ENCODE data around the gene KMO. TPM values are rescaled to one million over a fixed set of nuclear protein-coding genes. Genes with fewer than 3 reads are reported as not detected.

The KMO gene
- total and polyA plus RNA-seq, 2 of the 13 experiments (the other 11 are each of a cell fraction or from before 2014, with no cell fraction given), result 0.01 TPM; not detected in 1

GRCh38 chr1:241521718-241522117 lies 10.5 kb upstream of the KMO start (continued):
- TF ChIP-seq TFDP2 (CRISPR knock-in tag; IDR thresholded peaks at IDR 0.05) (no peak), ZNF142 (CRISPR knock-in tag; IDR thresholded peaks at IDR 0.05) (no peak), ATF4 (CRISPR knock-in tag; IDR thresholded peaks at IDR 0.05) (no peak)

GRCh38 chr1:241525026-241525425 lies 7.2 kb upstream of the KMO start:
- H3K4me2 ChIP-seq (ENCODE audit: low read depth, low read length), result no peak overlapping the region
- WGBS (ENCODE audit: low lambda C conversion rate), result under 1% methylated on average over 3 of the region's 3 CpGs
- no peak overlapping the region for H3K4me3 ChIP-seq (replicated peaks in 1 of 3; ENCODE audit: insufficient read depth in 1 of 3, low read depth in 2 of 3, low read length in 3 of 3)
- BruUV-seq (replicated peaks), result no TSS peak
- ATAC-seq (no peak), FAIRE-seq (no peak), DNase-seq (ENCODE audit: low spot score) (no peak)
- H3K9me3 ChIP-seq (ENCODE audit: low read length), result no peaks in the 10 kb centered on the region
- CTCF ChIA-PET (ENCODE audit: low intra/inter-chr PET ratio, low total read pairs), result no interaction called here
- no peaks in the 10 kb centered on the region for H3K79me2 ChIP-seq (ENCODE audit: insufficient read depth, low read length)
- H3K36me3 ChIP-seq (replicated peaks in 1 of 2; ENCODE audit: control insufficient read depth in 1 of 2, insufficient read depth in 2 of 2, low read length in 2 of 2), result no peaks in the 10 kb centered on the region
- intact Hi-C loops (cut with micrococcal nuclease; ENCODE audit: unreplicated experiment), result no loop called here
- peaks cover 9% of the 10 kb centered on the region for H3K4me1 ChIP-seq (ENCODE audit: insufficient read depth, low read length)
- no peak overlapping the region for H3K9ac ChIP-seq (ENCODE audit: insufficient read depth, low read depth, low read length)
- no peaks in the 10 kb centered on the region for H3K27me3 ChIP-seq (ENCODE audit: control insufficient read depth in 1 of 2, insufficient read depth in 2 of 2, low read length in 2 of 2)
- H3K27ac ChIP-seq (ENCODE audit: extremely low read length, insufficient read depth, low read length), result no peak overlapping the region
- POLR2A ChIA-PET, result no interaction called here
- H4K20me1 ChIP-seq (ENCODE audit: insufficient read depth, low read length), result no peaks in the 10 kb centered on the region
- H2AFZ ChIP-seq (ENCODE audit: low read length), result no peak overlapping the region
- in situ Hi-C loops (cut with HindIII; ENCODE audit: extremely low pct_ligation_motif_present, low pct_unique_long_range_greater_than_20kb), result loop anchor here (10.0 to 25.0 kb wide), 2 partner anchors 110 to 462 kb away; partner anchors contain the start of gene MAP1LC3C
- TF ChIP-seq POLR2G (IDR thresholded peaks at IDR 0.05; ENCODE audit: low read depth, low read length) (no peak), GFI1 (CRISPR knock-in tag; IDR thresholded peaks at IDR 0.05; ENCODE audit: borderline replicate concordance) (no peak), NFYB (CRISPR knock-in tag; IDR thresholded peaks at IDR 0.05) (no peak), SP140L (CRISPR knock-in tag; IDR thresholded peaks at IDR 0.05; ENCODE audit: borderline replicate concordance) (no peak), ELK4 (CRISPR knock-in tag; IDR thresholded peaks at IDR 0.05; ENCODE audit: borderline replicate concordance) (no peak), ETV6 (CRISPR knock-in tag; conservative IDR thresholded peaks at IDR 0.05) (no peak), HDAC1 (CRISPR knock-in tag; IDR thresholded peaks at IDR 0.05) (no peak), ARHGAP35 (CRISPR knock-in tag; IDR thresholded peaks at IDR 0.05; ENCODE audit: borderline replicate concordance) (no peak), ZBTB14 (CRISPR knock-in tag; IDR thresholded peaks at IDR 0.05) (no peak), ZNF354B (CRISPR knock-in tag; IDR thresholded peaks at IDR 0.05) (no peak)

All from HepG2 (cell line).